Stimulated activated CD8-positive, alpha-beta memory T cell treated with anti-CD3 and anti-CD28 coated beads, Interleukin-12 subunit alpha, Interleukin-12 subunit beta, amount 100 ng/mL, for 4 hours (primary cell): Measurements from ENCODE around the gene MIEN1.
"Not testable (repeated sequence)": the region's sequence is repeated elsewhere in the genome, so short reads cannot be mapped to it uniquely, and the experiment has no call there.

ENCODE experiments used
- DNase-seq: peaks from one replicate; pipeline ENCODE4 v3.0.0-alpha.2; 2020; ENCODE audit warnings: low read depth

The MIEN1 gene

DNA sequence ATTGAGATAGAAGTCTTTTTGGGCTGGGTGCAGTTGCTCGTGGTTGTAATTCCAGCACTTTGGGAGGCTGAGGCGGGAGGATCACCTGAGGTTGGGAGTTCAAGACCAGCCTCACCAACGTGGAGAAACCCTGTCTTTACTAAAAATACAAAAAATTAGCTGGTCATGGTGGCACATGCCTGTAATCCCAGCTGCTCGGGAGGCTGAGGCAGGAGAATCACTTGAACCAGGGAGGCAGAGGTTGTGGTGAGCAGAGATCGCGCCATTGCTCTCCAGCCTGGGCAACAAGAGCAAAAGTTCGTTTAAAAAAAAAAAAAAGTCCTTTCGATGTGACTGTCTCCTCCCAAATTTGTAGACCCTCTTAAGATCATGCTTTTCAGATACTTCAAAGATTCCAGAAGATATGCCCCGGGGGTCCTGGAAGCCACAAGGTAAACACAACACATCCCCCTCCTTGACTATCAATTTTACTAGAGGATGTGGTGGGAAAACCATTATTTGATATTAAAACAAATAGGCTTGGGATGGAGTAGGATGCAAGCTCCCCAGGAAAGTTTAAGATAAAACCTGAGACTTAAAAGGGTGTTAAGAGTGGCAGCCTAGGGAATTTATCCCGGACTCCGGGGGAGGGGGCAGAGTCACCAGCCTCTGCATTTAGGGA lies 31.0 kb downstream of the MIEN1 start:
- not testable (repeated sequence) for DNase-seq

DNA sequence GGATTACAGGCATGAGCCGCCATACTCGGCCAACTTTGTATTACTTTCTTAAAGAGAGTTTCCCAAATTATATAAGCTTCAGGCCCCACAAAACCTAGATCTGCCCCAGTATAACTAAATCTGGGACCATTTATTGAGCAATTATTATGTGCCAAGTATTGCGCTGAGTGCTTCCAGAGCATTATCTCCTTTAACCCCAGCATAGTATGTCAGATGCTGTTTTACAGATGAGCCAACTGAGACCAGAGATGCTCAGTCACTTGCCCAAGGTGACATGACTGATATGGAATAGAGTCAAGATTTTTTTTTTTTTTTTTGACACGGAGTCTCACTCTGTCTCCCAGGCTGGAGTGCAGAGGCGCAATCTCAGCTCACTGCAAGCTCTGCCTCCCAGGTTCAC lies 32.4 kb downstream of the MIEN1 start:
- no peak for DNase-seq

DNA sequence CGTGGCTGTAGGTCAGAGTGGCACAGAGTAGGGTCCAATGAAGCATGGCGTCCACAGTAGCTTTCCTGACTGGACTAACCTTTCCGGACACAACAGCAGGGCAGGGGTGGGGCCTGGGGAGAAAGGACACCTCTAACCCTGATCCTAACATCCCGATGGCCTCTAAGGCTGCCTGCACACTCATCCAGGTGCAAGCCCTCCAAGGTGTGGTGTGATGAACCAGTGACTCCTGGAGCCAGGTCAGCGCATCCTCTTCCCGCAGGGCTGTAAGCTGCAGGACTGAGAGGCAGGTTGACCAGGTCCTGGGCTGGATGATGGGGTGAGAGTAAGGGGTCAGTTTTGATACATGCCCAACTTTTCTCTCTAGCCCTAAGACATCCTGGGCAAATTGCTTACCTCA lies 33.6 kb downstream of the MIEN1 start:
- no peak for DNase-seq

DNA sequence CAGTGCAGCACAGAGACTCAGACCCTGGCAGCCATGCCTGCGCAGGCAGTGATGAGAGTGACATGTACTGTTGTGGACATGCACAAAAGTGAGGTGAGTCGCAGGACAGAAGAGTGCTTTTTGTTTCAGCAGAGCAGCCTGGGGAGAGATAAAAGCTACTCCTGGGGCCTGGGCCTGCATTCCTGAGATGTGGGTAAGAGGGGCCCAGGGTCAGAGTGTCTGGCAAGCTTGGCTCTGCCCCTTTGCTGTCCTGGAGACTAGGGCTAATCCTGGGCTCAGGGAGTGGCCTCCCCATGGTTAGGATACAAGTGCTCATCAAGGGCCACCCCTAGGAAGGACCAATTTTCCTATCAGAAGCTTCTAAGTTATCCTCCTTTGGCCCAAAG lies 35.2 kb downstream of the MIEN1 start:
- DNase-seq: no peak

DNA sequence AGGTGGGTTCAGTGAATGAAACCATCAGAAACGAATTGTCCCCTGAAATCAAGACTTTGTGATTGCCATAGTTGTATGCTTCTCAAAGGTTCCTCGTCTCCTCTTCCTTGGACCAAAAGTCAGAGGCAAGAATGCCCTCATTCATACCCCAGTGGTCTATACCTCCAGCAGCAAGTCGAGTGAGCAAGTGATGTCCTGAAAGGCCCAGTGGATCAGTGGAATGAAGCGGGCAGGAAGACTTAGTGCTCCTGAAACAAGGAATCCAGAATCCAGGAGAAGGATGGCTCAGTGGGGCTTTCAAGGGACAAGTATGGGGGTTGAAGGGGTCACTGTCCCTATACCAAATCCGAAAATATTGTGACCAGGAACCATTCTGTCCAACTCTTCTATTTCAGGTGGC lies 35.7 kb downstream of the MIEN1 start:
- no peak for DNase-seq

DNA sequence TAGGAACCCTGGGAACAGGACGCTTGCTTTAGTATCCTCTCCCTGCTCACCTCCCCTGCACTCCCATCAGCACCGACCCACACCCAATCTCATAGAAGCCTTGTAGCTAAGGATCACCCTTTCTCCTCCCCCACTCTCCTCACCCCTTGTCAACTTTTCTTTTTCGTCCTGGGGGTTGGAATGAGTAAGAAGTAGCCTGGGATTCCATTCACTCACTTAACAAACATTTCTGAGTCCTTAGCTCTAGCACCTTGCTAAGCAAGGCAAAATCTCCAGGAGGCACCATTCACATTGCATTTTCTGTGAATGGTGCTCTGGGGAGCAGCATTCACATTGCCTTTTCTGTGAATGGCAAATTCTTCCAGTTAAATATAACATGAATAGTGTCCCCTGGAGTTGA lies 41.4 kb downstream of the MIEN1 start:
- DNase-seq: no peak

DNA sequence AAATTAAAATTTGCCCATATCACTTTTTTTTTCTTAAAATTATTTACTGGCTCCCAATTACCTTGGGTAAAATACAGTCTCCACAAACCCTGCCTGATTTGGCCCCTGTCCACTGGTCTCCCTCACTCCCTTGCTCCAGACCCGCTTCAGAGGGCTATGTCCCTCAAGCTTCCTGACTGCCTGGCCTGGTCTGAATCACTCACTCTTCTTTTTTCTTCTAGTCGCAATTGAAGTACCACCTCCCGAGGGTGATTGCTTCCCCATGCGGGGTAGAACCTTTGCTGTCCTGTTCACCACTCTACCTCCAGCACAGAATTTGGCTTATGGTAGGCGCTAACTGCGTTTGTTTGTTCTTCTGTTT lies 41.9 kb downstream of the MIEN1 start:
- DNase-seq: no peak

DNA sequence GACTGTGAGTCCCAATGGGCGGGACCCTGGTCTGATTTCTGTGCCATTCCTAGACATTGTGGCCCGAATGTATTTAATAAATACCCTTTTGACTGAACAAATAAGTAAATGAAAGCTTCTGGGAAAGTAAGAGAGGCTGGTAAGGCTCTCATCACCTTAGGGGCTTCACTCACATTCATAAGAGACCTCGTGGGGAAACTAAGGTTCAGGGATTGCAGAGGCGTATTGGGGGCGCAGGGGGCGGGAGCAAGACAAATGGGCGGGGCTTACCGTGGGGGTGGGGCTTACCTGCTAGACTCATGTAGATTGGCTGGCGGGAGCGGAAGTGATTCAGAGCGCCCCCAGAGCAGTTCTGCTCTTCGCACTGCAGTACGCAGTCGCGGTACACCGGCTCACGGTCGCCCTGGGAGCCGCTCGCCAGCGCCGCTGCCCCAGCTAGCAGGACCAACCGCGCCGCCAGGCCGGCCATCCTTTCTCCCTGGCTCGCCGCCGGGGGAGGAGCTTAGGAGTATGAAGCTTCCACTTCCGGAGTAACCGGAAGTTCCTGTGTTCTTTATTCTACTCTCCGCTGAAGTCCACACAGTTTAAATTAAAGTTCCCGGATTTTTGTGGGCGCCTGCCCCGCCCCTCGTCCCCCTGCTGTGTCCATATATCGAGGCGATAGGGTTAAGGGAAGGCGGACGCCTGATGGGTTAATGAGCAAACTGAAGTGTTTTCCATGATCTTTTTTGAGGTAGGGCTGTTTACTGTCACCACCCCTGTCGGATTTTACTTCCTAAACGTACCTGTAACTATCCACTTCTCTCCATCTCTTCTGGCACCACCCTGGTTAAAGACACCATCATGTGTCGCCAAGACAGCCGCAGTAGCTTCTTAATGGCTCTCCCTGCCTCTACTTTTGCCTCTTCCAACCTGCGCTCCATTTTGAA lies 42.5 kb downstream of the MIEN1 start, which contains the start of gene PGAP3:
Gene PGAP3, minus strand, starts transcription at position 512 of the 929 bp plus-strand sequence. Its CDS starts 43 bp downstream, at position 469.
- peak; percentile 71 for DNase-seq

DNA sequence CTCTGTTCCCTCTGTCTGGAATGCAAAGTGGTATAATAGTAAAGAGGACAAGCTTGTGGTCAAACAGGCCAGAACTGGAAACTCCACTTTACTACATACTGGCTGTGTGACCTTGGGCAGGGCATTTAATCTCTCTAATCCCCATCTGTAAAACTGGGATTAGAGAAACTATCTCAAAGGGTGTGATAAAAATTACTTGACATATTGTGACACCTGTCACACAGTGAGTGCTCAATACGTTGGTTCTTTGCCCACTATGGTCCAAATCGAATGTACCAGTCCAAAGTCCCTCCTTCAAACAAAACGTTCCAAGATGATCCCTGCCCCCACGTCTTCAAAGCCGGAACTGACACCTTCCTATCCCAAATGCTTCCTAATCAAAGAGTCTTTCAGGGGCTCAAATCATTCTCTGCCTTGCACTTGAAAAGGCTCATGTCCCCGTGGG lies 43.2 kb downstream of the MIEN1 start:
- DNase-seq: no peak

DNA sequence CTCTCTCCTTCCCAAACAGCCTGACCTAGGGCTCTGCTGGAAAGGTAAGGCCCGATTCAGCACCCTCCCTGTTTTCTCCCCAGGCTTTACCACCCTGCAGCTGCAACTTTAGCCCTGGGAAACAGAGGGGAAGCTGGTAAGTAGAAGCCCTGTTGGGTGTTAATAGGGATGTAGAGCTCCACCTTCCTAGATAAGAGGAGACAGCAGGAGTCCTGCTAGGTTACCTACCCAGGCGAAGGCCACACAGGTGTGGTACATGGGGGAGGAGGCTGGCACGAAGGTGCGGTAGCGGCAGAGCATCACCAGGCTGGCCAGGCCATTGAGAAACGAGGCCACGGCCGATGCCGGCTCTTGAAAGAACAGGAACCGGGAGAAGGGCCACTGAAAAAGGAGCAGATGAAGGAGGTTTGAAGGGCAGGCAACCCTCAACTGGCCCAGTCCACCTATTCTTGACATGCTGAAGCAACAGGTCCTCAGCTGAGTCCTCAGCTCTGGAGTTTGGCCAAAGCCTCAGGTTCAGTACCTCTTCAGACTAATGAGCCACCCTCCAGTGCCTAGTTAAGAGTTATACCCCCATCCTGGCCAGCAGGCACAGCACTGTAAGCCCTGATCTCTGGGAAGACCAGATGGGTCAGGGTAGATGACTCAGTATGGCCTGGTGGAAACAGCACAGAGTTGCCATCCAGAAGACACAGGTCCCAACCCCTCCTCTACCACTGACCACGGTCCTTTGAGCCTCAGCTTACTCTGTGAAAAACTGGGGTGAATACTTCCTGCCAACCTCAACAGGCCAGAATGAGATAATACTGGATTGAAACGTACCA lies 45.8 kb downstream of the MIEN1 start:
- DNase-seq: no peak

DNA sequence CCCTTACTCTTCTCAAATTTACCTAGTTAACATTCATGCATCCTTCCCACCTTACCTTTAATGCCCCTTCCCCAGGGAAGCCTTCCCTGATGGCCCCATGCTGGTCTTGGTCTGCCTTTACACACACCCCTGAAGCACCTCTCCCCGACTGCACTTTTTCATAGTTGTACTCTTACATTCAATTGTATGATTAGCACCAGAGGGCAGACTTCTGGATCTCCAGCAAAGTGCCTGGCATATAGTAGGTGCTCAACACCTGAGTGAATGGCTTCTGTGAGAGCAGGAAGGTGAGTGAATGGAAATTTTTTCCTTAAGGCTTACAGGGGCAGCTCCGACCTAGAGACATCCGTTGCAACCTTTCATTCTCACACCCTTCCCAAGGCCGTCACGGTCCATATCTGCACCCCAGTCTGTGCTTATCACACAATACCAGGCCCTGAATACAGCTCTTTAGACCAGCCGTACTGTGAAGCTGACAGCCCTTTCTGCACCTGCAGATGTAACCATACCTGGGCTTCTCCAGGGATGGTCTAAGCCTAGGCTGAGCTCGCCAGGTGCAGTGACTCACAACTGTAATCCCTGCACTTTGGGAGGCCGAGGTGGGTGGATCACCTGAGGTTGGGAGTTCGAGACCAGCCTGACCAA lies 46.9 kb downstream of the MIEN1 start:
- DNase-seq: no peak

DNA sequence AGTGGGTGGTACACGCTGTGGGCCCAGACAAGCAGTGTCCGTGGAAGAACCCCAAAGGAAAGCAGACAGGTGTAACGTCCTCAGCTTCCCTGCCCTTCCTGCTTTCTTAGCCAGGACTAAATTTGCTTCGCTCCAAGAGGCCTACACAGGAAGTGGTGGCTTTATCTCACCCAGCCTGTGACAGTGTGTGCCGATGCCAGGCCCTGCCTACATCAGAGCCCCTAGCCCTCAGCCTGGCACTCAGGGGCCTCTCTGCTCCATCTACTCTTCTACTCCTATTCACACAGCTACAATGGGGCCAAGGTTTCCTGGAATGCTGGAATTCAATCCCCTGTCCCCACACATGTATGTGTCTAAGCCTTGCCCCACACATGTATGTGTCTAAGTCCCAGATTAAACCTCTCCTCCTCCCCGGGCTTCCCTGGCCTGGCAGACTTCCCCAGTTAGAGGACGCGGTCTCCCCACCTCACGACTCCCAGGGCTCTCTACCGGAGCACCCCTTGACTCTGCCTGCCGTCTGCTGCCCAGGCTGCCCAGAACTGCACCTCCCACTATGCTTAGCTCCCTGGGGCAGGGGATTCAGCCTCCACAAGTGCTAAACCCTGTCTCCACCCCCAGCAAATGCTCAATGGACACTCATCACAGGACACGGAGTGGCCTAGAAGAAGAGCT lies 50.7 kb downstream of the MIEN1 start:
- DNase-seq: no peak
